COLO668 (cell line): ENCODE results near the gene TRIM15.

Experiments used
- DNase-seq: peaks from one replicate; lab custom pipeline; 2025; ENCODE audit not compliant: unreplicated experiment; lab: John Stamatoyannopoulos, UW

Gene TRIM15

DNA sequence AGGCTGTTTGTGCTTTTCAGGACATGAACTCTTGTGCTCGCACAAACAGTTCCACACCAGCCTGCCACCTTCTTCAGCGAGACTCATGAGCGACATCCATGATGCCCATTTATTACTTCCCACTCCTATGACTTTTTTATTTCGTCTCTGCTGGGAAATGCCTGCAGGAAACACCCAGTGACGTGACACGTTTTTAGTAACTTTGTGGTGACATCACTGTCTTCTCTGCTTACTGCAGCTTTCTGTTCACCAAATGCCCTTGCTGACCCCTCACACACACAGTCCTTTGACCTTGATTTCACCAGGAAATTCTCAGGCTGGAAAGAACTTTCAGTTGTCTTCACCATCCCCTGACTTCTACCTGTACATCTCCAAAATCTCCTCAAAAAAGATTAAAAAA, 18.5 kb upstream of the TRIM15 start:
- DNase-seq: no peak

- no peak for DNase-seq
Observed at GRCh38 chr6:30145818-30146217, 17.5 kb upstream of the TRIM15 start.

DNA sequence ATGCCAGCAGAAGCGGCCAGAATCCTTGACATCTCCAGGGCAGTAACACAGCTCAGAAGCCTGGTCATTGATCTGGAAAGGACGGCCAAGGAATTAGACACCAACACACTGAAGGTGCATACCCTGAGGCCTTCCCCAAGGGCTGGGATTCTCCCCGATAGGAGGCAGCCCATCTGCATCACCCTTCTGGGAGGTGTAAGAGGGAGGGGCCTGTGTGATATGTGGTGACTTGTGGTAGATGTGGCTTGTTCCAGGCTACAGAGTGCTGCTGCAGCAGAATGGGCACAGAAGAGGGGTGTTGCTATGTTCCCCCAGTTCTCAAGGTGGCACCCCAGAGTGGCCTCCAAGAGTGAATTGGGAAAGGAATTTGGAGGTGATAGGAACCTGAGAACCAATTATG, 16.2 kb upstream of the TRIM15 start:
- no peak for DNase-seq

- DNase-seq: no peak
Observed at GRCh38 chr6:30149234-30149633, 14.1 kb upstream of the TRIM15 start.

DNA sequence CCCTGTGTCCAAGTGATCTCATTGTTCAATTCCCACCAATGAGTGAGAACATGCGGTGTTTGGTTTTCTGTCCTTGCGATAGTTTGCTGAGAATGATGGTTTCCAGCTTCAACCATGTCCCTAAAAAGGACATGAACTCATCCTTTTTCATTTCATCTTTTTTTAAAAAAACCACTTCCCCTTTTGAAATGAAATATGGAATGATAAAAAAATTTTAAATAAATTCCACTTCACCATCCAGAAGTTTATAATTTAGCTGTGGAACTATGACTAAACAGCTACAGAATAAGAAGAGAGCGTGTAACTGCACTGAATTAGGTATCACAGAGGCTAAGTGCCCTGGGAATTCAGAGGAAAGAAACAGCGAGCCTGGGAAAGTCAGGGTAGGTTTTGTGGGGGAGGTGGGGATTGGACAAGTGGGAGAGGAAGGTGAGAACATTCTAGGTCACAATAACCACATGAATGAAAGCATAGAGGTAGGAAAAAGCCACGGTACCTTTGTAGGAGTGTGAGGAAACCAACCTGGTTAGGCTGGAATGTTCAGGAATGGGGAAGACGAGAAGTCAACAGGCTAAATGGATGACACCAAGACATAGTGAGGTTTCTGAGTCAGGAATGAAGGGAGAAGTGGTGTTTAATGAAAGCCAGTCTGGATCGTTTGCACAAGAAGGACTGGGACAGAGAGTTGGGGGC, 13.3 kb upstream of the TRIM15 start:
- no peak for DNase-seq

- DNase-seq: no peak
Observed at GRCh38 chr6:30150671-30151395, 12.5 kb upstream of the TRIM15 start.

DNA sequence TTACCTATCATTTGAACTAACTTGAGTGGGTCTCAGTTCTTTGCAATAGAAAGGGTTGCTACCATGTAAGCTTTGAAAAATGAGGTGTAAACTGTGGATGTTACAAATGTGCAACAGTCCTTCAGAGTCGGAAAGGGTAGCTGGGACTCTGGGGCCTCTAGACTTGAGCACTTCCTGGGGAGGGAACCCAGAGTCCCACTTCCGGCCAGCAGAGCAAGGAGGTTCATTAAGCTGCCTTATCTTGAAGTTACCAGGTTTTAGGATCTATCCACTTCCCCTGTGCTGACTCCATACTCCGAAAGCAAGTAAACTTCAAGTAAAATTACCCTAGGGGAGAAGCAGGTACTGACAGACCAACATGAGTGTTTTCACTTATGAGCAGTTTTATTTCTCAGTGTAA, 11.8 kb upstream of the TRIM15 start:
- no peak for DNase-seq

GRCh38 chr6:30152016-30152673, 11.2 kb upstream of the TRIM15 start:
- DNase-seq: no peak

DNA sequence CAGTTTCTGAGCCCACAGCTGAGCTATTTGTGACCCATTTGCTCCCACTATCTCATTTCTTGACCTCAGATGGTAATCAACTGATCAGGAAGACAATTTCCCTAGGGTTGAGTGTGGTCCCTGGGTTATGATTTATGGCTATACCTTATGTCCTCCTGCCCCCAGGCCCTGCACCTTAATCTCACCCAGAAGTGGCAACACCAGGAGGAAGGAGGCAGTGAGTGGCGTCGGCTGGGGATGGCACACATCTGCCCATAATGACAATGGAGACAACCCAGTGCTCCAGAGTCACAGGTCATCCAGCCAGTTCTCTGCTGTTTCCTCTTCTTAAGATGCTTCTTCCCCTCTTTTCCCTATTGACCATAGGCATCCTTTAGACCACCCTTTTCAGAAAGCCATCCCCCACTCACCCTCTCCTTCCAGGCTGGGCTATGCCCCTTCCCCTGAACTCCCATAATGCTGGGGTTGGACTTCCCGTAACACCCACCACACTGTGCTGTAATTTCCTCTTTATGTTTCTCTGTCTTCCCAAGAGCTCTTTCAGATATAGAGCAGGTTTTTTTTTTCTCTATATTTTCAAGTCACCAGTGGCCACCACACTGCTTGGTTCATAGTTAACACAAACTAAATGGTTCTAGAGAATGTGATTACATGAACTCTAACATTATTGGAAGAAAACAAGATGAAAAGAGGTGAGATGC, 10.3 kb upstream of the TRIM15 start:
- no peak for DNase-seq

GRCh38 chr6:30154061-30154460, 9.3 kb upstream of the TRIM15 start:
- no peak for DNase-seq

DNA sequence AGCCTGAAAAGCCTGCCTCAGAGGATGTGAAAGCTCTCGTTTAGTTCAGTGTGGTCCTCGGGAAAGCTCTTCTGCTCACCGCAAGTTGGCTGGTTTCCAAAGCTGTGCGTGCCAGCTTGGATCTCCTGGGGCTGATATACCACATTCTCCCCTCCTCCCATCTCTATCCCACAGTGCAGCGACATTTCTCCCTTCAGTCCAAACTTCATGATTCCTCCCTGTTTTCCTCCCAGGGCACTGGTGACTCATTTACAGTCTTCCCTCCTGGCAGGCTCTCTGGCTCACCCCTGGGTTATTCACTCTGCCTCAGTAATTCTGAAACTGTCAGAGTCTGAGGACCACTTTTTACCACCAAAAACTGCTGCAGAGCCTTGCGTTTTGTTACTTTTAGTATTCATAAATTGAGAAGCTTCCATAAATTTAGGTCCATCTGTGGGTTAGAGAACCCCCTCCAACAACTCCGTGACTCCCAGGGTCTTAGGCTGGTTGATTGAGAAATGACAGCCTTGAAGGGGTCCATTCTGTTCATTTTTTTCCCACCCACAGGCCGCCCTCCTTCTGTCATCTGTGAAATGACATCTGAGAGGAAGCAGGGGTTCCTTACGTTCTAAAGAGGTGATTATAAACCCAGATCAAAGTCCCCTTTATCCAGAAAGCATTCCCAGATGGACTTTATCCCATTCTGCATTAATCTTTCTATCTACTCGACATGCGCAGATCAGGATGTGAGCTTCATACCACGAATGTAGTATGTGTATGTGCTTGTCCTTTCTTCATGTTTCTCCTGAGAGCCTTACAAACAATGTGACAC, 8.4 kb upstream of the TRIM15 start:
- peak; percentile 17 for DNase-seq

GRCh38 chr6:30155520-30156261, 7.7 kb upstream of the TRIM15 start:
- no peak for DNase-seq

GRCh38 chr6:30156262-30156599, 7.1 kb upstream of the TRIM15 start:
- peak; percentile 17 for DNase-seq

DNA sequence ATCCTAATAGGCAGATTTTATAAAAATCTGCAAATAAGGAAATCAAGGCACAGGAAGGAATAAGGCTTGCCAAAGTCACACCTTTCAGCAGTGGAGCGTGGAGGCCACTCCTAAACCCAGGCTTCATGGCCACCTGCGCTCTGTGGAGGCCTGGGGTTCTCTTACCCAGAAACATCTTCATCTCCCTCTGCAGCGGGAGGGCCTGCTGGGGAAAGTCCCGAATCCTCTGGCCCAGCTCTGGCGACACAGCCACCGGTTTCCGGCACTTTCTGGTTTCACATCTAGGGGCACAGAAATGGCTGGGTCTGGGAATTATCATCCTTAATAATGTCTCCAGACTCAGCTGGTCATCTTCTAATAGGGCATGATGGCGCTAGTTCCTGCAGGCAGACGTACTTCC, 6.6 kb upstream of the TRIM15 start:
- DNase-seq: no peak

DNA sequence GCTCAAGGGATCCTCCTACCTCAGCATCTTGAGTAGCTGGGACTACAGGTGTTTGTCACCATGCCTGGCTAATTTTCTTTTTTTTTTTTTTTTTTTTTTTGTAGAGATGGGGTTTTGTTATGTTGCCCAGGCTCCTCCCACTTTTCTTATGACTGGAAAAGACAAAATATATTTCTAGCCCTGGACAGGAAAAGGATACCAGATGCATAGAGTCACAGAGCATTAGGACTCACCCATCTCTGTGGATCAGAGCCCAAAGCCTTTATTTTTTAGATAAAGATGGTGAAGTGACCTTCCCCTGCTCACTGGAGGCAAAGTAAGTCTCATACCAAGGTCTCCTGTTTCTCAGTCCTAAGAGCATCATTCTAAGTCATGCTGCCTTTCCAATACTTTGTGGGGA, 5.8 kb upstream of the TRIM15 start:
- DNase-seq: no peak

DNA sequence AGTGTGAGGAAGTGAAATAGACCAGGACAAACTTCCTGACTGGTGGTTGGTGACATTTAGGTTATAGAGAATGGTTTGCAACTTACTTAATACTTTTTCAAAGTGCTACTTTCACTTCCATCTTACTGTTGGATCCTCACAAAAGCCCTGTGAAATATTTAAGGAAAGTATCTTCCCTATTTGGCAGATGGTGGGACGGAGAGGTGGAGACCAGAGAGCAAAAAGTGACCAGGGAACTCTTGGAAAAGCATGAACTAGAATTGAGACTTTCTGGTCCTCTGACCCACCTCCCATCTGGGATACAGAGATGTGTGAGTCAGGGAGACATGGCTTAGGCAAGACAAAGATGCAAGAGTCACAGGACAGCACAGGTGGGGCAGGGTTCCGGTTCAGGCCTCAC, 5.3 kb upstream of the TRIM15 start:
- DNase-seq: no peak

DNA sequence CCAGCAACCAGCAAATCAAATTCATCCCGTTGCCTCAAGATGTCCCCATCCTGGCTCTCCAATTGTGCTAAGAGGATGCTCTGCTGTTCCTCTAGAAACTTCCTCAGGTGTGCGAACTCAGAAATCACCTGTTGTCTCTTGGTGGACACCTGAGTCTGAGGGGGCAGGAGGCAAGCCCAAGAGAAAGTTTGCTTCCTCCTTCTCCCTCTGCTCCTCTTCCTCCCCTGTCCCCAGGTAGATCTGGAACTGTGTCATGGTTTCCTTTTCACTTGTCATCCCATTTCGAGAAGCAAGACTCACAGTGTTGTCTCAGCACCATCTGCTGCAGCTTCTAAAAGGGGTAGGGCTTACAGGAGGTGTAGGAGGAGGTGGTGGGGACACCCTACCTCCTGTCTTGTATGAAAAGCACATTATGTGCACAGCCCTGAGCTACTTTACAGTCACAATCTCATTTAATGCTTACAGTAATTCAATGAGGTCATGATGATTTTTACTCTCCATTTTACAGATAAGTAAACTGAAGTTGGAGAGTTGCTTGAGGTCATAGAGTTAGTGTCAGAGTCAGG, 4.8 kb upstream of the TRIM15 start:
- no peak for DNase-seq

GRCh38 chr6:30160008-30160784, 3.1 kb upstream of the TRIM15 start:
- DNase-seq: no peak
